ENCODE data around the gene IQUB. TPM values are rescaled to one million over a fixed set of nuclear protein-coding genes. Genes with fewer than 3 reads are reported as not detected.

Gene IQUB
- total and polyA plus RNA-seq, 2 donors (not counting 1 experiment from before 2014, with no cell fraction given), result 0.01 to 0.12 TPM

DNA sequence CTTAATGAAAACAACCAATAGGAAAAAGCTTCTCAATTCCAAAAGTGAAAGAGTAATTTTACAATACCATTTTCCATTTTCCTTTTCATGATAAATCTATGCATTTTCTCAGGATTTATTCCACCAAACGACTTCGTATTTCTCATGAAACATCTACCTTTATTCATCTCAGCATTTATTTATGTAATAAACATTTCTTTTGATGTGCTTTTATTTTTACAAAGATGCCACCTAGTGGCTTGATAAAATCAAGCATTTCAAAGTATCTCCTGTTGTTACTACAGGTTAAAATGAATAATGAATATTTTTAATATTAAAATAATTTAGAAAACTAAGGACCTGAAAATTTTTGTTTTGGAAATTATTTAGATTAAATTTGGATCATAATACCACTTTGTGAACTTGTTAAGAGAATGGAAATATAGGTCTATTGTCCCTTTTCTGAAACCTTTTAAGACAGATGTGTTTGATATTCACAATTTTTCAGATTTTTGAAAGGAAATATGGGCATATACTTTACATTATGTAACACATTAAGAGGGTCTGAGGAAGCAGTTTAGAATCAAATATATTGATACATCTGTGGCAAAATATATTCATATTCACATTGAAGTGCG, 2.7 kb upstream of the IQUB start:
- no peak overlapping the region for H3K4me3 Mint-ChIP-seq
- H3K4me1 Mint-ChIP-seq, result peaks cover 20% of the 10 kb centered on the region
- Histone ChIP-seq H3K4me3 (ENCODE audit: control extremely low read depth in 1 of 5, extremely low read depth in 1 of 5, insufficient read depth in 1 of 5, low read depth in 2 of 5, low read length in 4 of 5) (no peak overlapping the region), H2AFZ (ENCODE audit: insufficient read depth, low read depth, low read length, poor library complexity, severe bottlenecking) (no peak overlapping the region), H3K9me3 (ENCODE audit: control extremely low read depth in 1 of 3, control insufficient read depth in 2 of 3, insufficient read depth in 1 of 3, low read length in 2 of 3) (peaks cover 0 to 3% (median 0%) of the 10 kb centered on the region in 3 donors), H3K36me3 (replicated peaks in 1 of 2; ENCODE audit: control extremely low read depth in 1 of 2, control insufficient read depth in 1 of 2, extremely low read depth in 1 of 2, insufficient read depth in 2 of 2, low read length in 1 of 2) (no peaks in the 10 kb centered on the region), H3K27ac (ENCODE audit: low read length in 2 of 2) (no peak overlapping the region), H3K9ac (ENCODE audit: low read length) (no peak overlapping the region), H3K27me3 (replicated peaks in 1 of 4; ENCODE audit: control extremely low read depth in 1 of 4, control insufficient read depth in 3 of 4, insufficient read depth in 4 of 4, low read length in 3 of 4) (peaks cover 0 to 6% (median 3%) of the 10 kb centered on the region in 4 experiments), H3K79me2 (ENCODE audit: control insufficient read depth, insufficient read depth, low read length) (no peaks in the 10 kb centered on the region), H3K4me1 (ENCODE audit: control insufficient read depth in 2 of 2, insufficient read depth in 2 of 2, low read length in 2 of 2) (peaks cover 13 to 18% of the 10 kb centered on the region in 2 donors), H3K4me2 (replicated peaks; ENCODE audit: low read depth, low read length, poor library complexity, severe bottlenecking) (no peak overlapping the region), H4K20me1 (ENCODE audit: control insufficient read depth, insufficient read depth, low read length, poor library complexity, severe bottlenecking) (no peaks in the 10 kb centered on the region)
- ATAC-seq (ENCODE audit: low read depth), result no peak
- no CpG with 5 or more reads among the region's 3 CpGs for WGBS (ENCODE audit: insufficient coverage)
- TF ChIP-seq, protein P1, sequence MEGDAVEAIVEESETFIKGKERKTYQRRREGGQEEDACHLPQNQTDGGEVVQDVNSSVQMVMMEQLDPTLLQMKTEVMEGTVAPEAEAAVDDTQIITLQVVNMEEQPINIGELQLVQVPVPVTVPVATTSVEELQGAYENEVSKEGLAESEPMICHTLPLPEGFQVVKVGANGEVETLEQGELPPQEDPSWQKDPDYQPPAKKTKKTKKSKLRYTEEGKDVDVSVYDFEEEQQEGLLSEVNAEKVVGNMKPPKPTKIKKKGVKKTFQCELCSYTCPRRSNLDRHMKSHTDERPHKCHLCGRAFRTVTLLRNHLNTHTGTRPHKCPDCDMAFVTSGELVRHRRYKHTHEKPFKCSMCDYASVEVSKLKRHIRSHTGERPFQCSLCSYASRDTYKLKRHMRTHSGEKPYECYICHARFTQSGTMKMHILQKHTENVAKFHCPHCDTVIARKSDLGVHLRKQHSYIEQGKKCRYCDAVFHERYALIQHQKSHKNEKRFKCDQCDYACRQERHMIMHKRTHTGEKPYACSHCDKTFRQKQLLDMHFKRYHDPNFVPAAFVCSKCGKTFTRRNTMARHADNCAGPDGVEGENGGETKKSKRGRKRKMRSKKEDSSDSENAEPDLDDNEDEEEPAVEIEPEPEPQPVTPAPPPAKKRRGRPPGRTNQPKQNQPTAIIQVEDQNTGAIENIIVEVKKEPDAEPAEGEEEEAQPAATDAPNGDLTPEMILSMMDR (IDR thresholded peaks at IDR 0.05), result peak; percentile 87
- TF ChIP-seq EZH2 (IDR thresholded peaks at IDR 0.05; ENCODE audit: borderline replicate concordance, insufficient read depth, low read depth, low read length, poor library complexity, severe bottlenecking), result no peak
- no peak for DNase-seq
- intact Hi-C loops (cut with micrococcal nuclease), result loop anchor here (1.0 kb wide), 1 partner anchor 43 kb away; no protein-coding TSS in a partner anchor
- H3K9me3 Mint-ChIP-seq (ENCODE audit: insufficient read depth), result no peaks in the 10 kb centered on the region
- peaks cover 4% of the 10 kb centered on the region for H3K27me3 Mint-ChIP-seq
- CTCF ChIA-PET, result interaction anchor here (1.9 kb wide), 1 partner anchor 43 kb away, joined by 7 read pairs; no protein-coding TSS in a partner anchor
- POLR2A ChIA-PET, result no interaction called here
- H3K27ac Mint-ChIP-seq, result no peak overlapping the region

DNA sequence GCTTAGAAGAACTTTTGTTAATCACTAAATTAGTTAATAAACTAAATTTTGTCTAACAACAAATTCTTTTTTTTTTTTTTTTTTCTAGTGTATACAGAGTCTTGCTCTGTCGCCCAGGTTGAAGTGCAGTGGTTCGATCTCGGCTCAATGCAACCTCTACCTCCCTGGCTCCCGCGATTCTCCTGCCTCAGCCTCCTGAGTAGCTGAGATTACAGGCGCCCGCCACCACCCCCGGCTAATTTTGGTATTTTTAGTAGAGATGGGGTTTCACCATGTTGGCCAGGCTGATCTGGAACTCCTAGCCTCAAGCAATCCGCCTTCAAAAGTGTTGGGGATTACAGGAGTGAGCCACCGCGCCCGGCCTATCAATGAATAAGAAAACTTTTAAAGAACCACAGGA, 1.1 kb upstream of the IQUB start:
- TF ChIP-seq EZH2 (IDR thresholded peaks at IDR 0.05; ENCODE audit: borderline replicate concordance, insufficient read depth, low read depth, low read length, poor library complexity, severe bottlenecking), result no peak
- TF ChIP-seq, protein P1 (IDR thresholded peaks at IDR 0.05), result no peak
- Histone ChIP-seq H3K79me2 (ENCODE audit: control insufficient read depth, insufficient read depth, low read length) (no peaks in the 10 kb centered on the region), H3K27me3 (replicated peaks in 1 of 4; ENCODE audit: control extremely low read depth in 1 of 4, control insufficient read depth in 3 of 4, insufficient read depth in 4 of 4, low read length in 3 of 4) (peaks cover 0 to 8% (median 3%) of the 10 kb centered on the region in 4 experiments), H3K9me3 (ENCODE audit: control extremely low read depth in 1 of 3, control insufficient read depth in 2 of 3, insufficient read depth in 1 of 3, low read length in 2 of 3) (peaks cover 0 to 3% (median 0%) of the 10 kb centered on the region in 3 donors), H3K9ac (ENCODE audit: low read length) (peak overlapping the region; percentile 77), H3K4me1 (ENCODE audit: control insufficient read depth in 2 of 2, insufficient read depth in 2 of 2, low read length in 2 of 2) (peaks cover 13 to 19% of the 10 kb centered on the region in 2 donors), H4K20me1 (ENCODE audit: control insufficient read depth, insufficient read depth, low read length, poor library complexity, severe bottlenecking) (no peaks in the 10 kb centered on the region), H3K4me2 (replicated peaks; ENCODE audit: low read depth, low read length, poor library complexity, severe bottlenecking) (peak overlapping the region; percentile 79), H3K36me3 (replicated peaks in 1 of 2; ENCODE audit: control extremely low read depth in 1 of 2, control insufficient read depth in 1 of 2, extremely low read depth in 1 of 2, insufficient read depth in 2 of 2, low read length in 1 of 2) (no peaks in the 10 kb centered on the region), H3K4me3 (ENCODE audit: control extremely low read depth in 1 of 5, extremely low read depth in 1 of 5, insufficient read depth in 1 of 5, low read depth in 2 of 5, low read length in 4 of 5) (peak overlapping the region; percentile 67 to 81 (median 71)), H2AFZ (ENCODE audit: insufficient read depth, low read depth, low read length, poor library complexity, severe bottlenecking) (peak overlapping the region; percentile 73), H3K27ac (ENCODE audit: low read length in 2 of 2) (no peak overlapping the region)
- intact Hi-C loops (cut with micrococcal nuclease), result loop anchor here (1.0 kb wide), 1 partner anchor 22 kb away; the partner anchor contains the start of gene NDUFA5
- Mint-ChIP-seq H3K9me3 (ENCODE audit: insufficient read depth) (no peaks in the 10 kb centered on the region), H3K27me3 (peaks cover 8% of the 10 kb centered on the region), H3K4me3 (peak overlapping the region; percentile 7), H3K27ac (no peak overlapping the region), H3K4me1 (peaks cover 20% of the 10 kb centered on the region)
- 97% methylated on average over 6 of the region's 12 CpGs for WGBS (ENCODE audit: insufficient coverage)
- ChIA-PET POLR2A (interaction anchor here (1.7 kb wide), 1 partner anchor 22 kb away, joined by 8 read pairs; the partner anchor contains the start of gene NDUFA5), CTCF (interaction anchor here (0.7 to 3.0 kb wide), 4 partner anchors 12 to 190 kb away, joined by 3 to 19 read pairs (median 7); partner anchors contain the start of gene NDUFA5)
- peak; percentile 15 for DNase-seq
- no peak for ATAC-seq (ENCODE audit: low read depth)

Measured in B cell (primary cell).